ENCODE measurements around the gene LPAR1. TPM values are rescaled to one million over a fixed set of nuclear protein-coding genes. Genes with fewer than 3 reads are reported as not detected.
A peak's percentile ranks its signal among the peaks of the same experiment; 100 is the strongest.

The LPAR1 gene, protein sequence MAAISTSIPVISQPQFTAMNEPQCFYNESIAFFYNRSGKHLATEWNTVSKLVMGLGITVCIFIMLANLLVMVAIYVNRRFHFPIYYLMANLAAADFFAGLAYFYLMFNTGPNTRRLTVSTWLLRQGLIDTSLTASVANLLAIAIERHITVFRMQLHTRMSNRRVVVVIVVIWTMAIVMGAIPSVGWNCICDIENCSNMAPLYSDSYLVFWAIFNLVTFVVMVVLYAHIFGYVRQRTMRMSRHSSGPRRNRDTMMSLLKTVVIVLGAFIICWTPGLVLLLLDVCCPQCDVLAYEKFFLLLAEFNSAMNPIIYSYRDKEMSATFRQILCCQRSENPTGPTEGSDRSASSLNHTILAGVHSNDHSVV
- not detected in 2 replicates for total RNA-seq (2011; cell fraction: chromatin; rRNA removed; ENCODE audit: low replicate concordance)
- not detected in 2 replicates for total RNA-seq (2011; cell fraction: nucleolus; rRNA removed)
- not detected in 2 replicates for total RNA-seq (2011; cell fraction: nucleoplasm; rRNA removed)
- total RNA-seq (2014; rRNA removed) (not detected in 2 replicates), total RNA-seq (2014; rRNA removed; fragmentation: Illumina TruSeq; extraction: Trizol) (not detected in 2 replicates), total RNA-seq (2015; rRNA removed; fragmentation: Illumina TruSeq; extraction: Trizol) (not detected in 2 replicates), total RNA-seq (2021) (0.09 and 0.13 TPM in 2 replicates), polyA plus RNA-seq (2011; rRNA removed) (not detected in 2 replicates), polyA plus RNA-seq (2014; fragmentation: Illumina TruSeq; extraction: Trizol) (not detected in 2 replicates), polyA plus RNA-seq (2014; fragmentation: Nextera tagmentation; extraction: Ambion mirVana) (not detected), polyA plus RNA-seq (2014; rRNA removed) (not detected in 2 replicates), polyA minus RNA-seq (2011; rRNA and poly(A)+ RNA removed) (not detected in 2 replicates), Bru-seq, nascent RNA (percentile 14 among the genes with signal in this experiment), BruChase-seq, experiment 1, labeled RNA remaining after a 2-hour chase (percentile 19 among the genes with signal in this experiment), BruChase-seq, experiment 2, labeled RNA remaining after a 6-hour chase (percentile 19 among the genes with signal in this experiment)
- not detected in 2 replicates for polyA plus RNA-seq (2011; cell fraction: cytosol; rRNA removed)
- not detected in 2 replicates for polyA plus RNA-seq (2011; cell fraction: nucleus; rRNA removed)
- polyA plus RNA-seq (2012): not detected in 2 replicates
- not detected in 2 replicates for polyA minus RNA-seq (2011; cell fraction: cytosol; rRNA and poly(A)+ RNA removed)
- polyA minus RNA-seq (2011; cell fraction: nucleus; rRNA and poly(A)+ RNA removed): not detected in 2 replicates
- long read RNA-seq, experiment 1: 0 reads
- long read RNA-seq, experiment 2: 0 reads
- long read RNA-seq, experiment 3: 0 reads

- POLR2A ChIA-PET: no interaction called here
- H2AFZ ChIP-seq (ENCODE audit: low read depth, low read length): no peak within 1 kb of the TSS
- H3K79me2 ChIP-seq (ENCODE audit: control insufficient read depth, insufficient read depth, low read length): no peaks in the 10 kb centered on the region
- H3K9ac ChIP-seq (ENCODE audit: insufficient read depth in 1 of 2, low read depth in 2 of 2, low read length in 2 of 2): no peak within 1 kb of the TSS
- no peak within 1 kb of the TSS for H3K4me3 ChIP-seq
- H3K9me1 ChIP-seq (ENCODE audit: control insufficient read depth, insufficient read depth, low read length): no peaks in the 10 kb centered on the region
- H3K4me2 ChIP-seq (ENCODE audit: insufficient read depth, low read length): no peak within 1 kb of the TSS
- intact Hi-C loops (cut with micrococcal nuclease) (no loop called here), in situ Hi-C loops (cut with MboI) (no loop called here)
- BruUV-seq (replicated peaks): no TSS peak
- H3K27me3 ChIP-seq (ENCODE audit: control insufficient read depth in 2 of 2, insufficient read depth in 2 of 2, low read length in 2 of 2): no peaks in the 10 kb centered on the region
- ATAC-seq: no peak
- H3K27ac ChIP-seq (ENCODE audit: extremely low read depth, low read depth, low read length): no peak within 1 kb of the TSS
- H3K4me1 ChIP-seq (replicated peaks in 1 of 2; ENCODE audit: control insufficient read depth in 2 of 2, insufficient read depth in 2 of 2, low read length in 2 of 2): no peaks in the 10 kb centered on the region; a peak in 1 of 5 replicates
- no peak for TF ChIP-seq TAF9B (IDR thresholded peaks at IDR 0.05; ENCODE audit: partially characterized antibody)
- no peak for TF ChIP-seq TAF15 (IDR thresholded peaks at IDR 0.05; ENCODE audit: low read depth, low read length)
- TF ChIP-seq, protein P1, sequence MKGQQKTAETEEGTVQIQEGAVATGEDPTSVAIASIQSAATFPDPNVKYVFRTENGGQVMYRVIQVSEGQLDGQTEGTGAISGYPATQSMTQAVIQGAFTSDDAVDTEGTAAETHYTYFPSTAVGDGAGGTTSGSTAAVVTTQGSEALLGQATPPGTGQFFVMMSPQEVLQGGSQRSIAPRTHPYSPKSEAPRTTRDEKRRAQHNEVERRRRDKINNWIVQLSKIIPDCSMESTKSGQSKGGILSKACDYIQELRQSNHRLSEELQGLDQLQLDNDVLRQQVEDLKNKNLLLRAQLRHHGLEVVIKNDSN (CRISPR knock-in tag; IDR thresholded peaks at IDR 0.05): no peak
- no peak for TF ChIP-seq ZNF263 (CRISPR knock-in tag; IDR thresholded peaks at IDR 0.05; ENCODE audit: borderline replicate concordance)
- TF ChIP-seq HES1 (IDR thresholded peaks at IDR 0.05; ENCODE audit: low read depth): no peak
- no peak for TF ChIP-seq NCOA6 (IDR thresholded peaks at IDR 0.05)
- no peak for TF ChIP-seq GATAD2A (IDR thresholded peaks at IDR 0.05)
- TF ChIP-seq, protein P2, sequence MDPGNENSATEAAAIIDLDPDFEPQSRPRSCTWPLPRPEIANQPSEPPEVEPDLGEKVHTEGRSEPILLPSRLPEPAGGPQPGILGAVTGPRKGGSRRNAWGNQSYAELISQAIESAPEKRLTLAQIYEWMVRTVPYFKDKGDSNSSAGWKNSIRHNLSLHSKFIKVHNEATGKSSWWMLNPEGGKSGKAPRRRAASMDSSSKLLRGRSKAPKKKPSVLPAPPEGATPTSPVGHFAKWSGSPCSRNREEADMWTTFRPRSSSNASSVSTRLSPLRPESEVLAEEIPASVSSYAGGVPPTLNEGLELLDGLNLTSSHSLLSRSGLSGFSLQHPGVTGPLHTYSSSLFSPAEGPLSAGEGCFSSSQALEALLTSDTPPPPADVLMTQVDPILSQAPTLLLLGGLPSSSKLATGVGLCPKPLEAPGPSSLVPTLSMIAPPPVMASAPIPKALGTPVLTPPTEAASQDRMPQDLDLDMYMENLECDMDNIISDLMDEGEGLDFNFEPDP (CRISPR knock-in tag; IDR thresholded peaks at IDR 0.05): no peak
- TF ChIP-seq HDAC1 (IDR thresholded peaks at IDR 0.05): no peak
- no peak for TF ChIP-seq NCOR1 (IDR thresholded peaks at IDR 0.05)
- H3K9me3 ChIP-seq (replicated peaks; ENCODE audit: control insufficient read depth, insufficient read depth, low read depth, low read length): no peaks in the 10 kb centered on the region; the same call in 1 of the 2 replicates
- CTCF ChIA-PET (ENCODE audit: low intra/inter-chr PET ratio): no interaction called here
- H4K20me1 ChIP-seq (replicated peaks; ENCODE audit: control insufficient read depth, insufficient read depth, low read length): no peaks in the 10 kb centered on the region
- no peaks in the 10 kb centered on the region for H3K36me3 ChIP-seq (ENCODE audit: control insufficient read depth, insufficient read depth, low read length)
- no peak for FAIRE-seq
- no peak for DNase-seq (ENCODE audit: extremely low read depth in 1 of 4, low spot score in 3 of 4)
- WGBS (ENCODE audit: insufficient coverage, low coverage, missing lambda C conversion rate): 23% methylated on average over 14 of the region's 72 CpGs
Measured at GRCh38 chr9:111038331-111039230, at the start of gene LPAR1. LPAR1 (minus strand) TSS chr9:111038470; CDS start chr9:110972117, 66,353 bp downstream.

Measured in K562 (cell line).